GM20431 (cell line): ENCODE results near the gene DGUOK.

Source experiments
- in situ Hi-C: fragments of 300-500 bp; cut with MseI, MboI; formaldehyde crosslinking; loops from one replicate; pipeline ENCODE4 v1.15.0; 2020; ENCODE audit warnings: low sequenced_read_pairs; ENCODE audit not compliant: unreplicated experiment

Gene DGUOK

GRCh38 chr2:73970850-73971471 lies 44.3 kb downstream of the DGUOK start:
- in situ Hi-C loops = no loop called here

GRCh38 chr2:73971722-73972121 lies 45.0 kb downstream of the DGUOK start:
- in situ Hi-C loops = no loop called here

GRCh38 chr2:73972846-73973245 lies 46.2 kb downstream of the DGUOK start:
- in situ Hi-C loops = no loop called here

GRCh38 chr2:73975731-73976130 lies 49.1 kb downstream of the DGUOK start:
- in situ Hi-C loops = no loop called here

- in situ Hi-C loops = no loop called here
These were observed 50.1 kb downstream of the DGUOK start for GRCh38 chr2:73976803-73977202.

- in situ Hi-C loops = no loop called here
These were observed 50.8 kb downstream of the DGUOK start for GRCh38 chr2:73977466-73977865.

- in situ Hi-C loops = no loop called here
These were observed 52.3 kb downstream of the DGUOK start for GRCh38 chr2:73979021-73979420.

GRCh38 chr2:73979686-73980085 lies 53.0 kb downstream of the DGUOK start:
- in situ Hi-C loops = no loop called here

- in situ Hi-C loops = no loop called here
These were observed 53.9 kb downstream of the DGUOK start for GRCh38 chr2:73980566-73980965.

GRCh38 chr2:73981081-73982001 lies 54.7 kb downstream of the DGUOK start:
- in situ Hi-C loops = no loop called here

- in situ Hi-C loops = no loop called here
These were observed 55.5 kb downstream of the DGUOK start for GRCh38 chr2:73982140-73982617.

GRCh38 chr2:73983322-73984202 lies 56.9 kb downstream of the DGUOK start:
- in situ Hi-C loops = no loop called here

GRCh38 chr2:73984203-73984921 lies 57.7 kb downstream of the DGUOK start, which contains the start of gene TET3:
TET3 (plus strand) TSS chr2:73984910; CDS start chr2:73986404, 1,494 bp downstream.
- in situ Hi-C loops = no loop called here

- in situ Hi-C loops = no loop called here
These were observed 58.2 kb downstream of the DGUOK start for GRCh38 chr2:73984922-73985307.

- in situ Hi-C loops = no loop called here
These were observed 58.8 kb downstream of the DGUOK start for GRCh38 chr2:73985308-73986084.

- in situ Hi-C loops = no loop called here
These were observed 59.5 kb downstream of the DGUOK start for GRCh38 chr2:73986085-73986681.

GRCh38 chr2:73987109-73987947 lies 60.6 kb downstream of the DGUOK start:
- in situ Hi-C loops = no loop called here
